SK-N-SH treated with all-trans-retinoic acid at 6 μM for 48 hours (cell line): ENCODE measurements around the gene CFTR.

Experiments
- ATAC-seq: fragments of 200-7000 bp; cut with Tn5 transposase; 3 replicates; pipeline ENCODE4 v1.9.1; 2020; ENCODE audit warnings: mild to moderate bottlenecking, moderate library complexity
- ARNTL ChIP-seq: fragments of 450-650 bp; formaldehyde crosslinking; IDR thresholded peaks from 2 replicates; pipeline ENCODE4 v1.5.0; 2020; ENCODE audit warnings: low read depth, mild to moderate bottlenecking, moderate library complexity, borderline replicate concordance
- BACH2 ChIP-seq: fragments of 250-450 bp; sonication (Bioruptor Pico); IDR thresholded peaks from 2 replicates; pipeline ENCODE4 v1.9.0; 2021; ENCODE audit warnings: mild to moderate bottlenecking, borderline replicate concordance
- CSDC2 ChIP-seq: fragments of 250-450 bp; sonication (Bioruptor Pico); IDR thresholded peaks from 2 replicates; pipeline ENCODE4 v1.5.0; 2020; ENCODE audit warnings: mild to moderate bottlenecking, moderate library complexity
- CSRNP3 ChIP-seq: fragments of 250-450 bp; sonication (Bioruptor Pico); IDR thresholded peaks from 2 replicates; pipeline ENCODE4 v1.5.1; 2021; ENCODE audit warnings: mild to moderate bottlenecking, moderate library complexity
- GLIS3 ChIP-seq: fragments of 250-450 bp; sonication (Bioruptor Pico); IDR thresholded peaks from 2 replicates; pipeline ENCODE4 v1.5.0; 2020; ENCODE audit warnings: mild to moderate bottlenecking, moderate library complexity
- OSR1 ChIP-seq: fragments of 250-450 bp; sonication (Bioruptor Pico); IDR thresholded peaks from 2 replicates; pipeline ENCODE4 v1.8.0; 2022; ENCODE audit warnings: moderate library complexity, mild to moderate bottlenecking, inconsistent platforms
- PATZ1 ChIP-seq: fragments of 250-450 bp; sonication (Bioruptor Pico); IDR thresholded peaks from 2 replicates; pipeline ENCODE4 v1.8.0; 2020; ENCODE audit warnings: mild to moderate bottlenecking, moderate library complexity, borderline replicate concordance
- POU6F1 ChIP-seq: fragments of 250-450 bp; sonication (Bioruptor Pico); IDR thresholded peaks from 2 replicates; pipeline ENCODE4 v1.8.0; 2021; ENCODE audit warnings: low read depth, mild to moderate bottlenecking, moderate library complexity, borderline replicate concordance
- PPARA ChIP-seq: fragments of 250-450 bp; sonication (Bioruptor Pico); IDR thresholded peaks from 2 replicates; pipeline ENCODE4 v1.5.0; 2020; ENCODE audit warnings: mild to moderate bottlenecking, borderline replicate concordance
- RARB ChIP-seq: fragments of 250-450 bp; sonication (Bioruptor Pico); IDR thresholded peaks from 2 replicates; pipeline ENCODE4 v1.8.0; 2021; ENCODE audit warnings: mild to moderate bottlenecking, moderate library complexity
- TCF4 ChIP-seq: fragments of 250-450 bp; sonication (Bioruptor Pico); IDR thresholded peaks from 2 replicates; pipeline ENCODE4 v1.8.0; 2021; ENCODE audit warnings: mild to moderate bottlenecking, moderate library complexity, borderline replicate concordance
- TOX ChIP-seq: fragments of 250-450 bp; sonication (Bioruptor Pico); IDR thresholded peaks from 2 replicates; pipeline ENCODE4 v1.8.0; 2021; ENCODE audit warnings: mild to moderate bottlenecking, moderate library complexity, borderline replicate concordance
- TSHZ2 ChIP-seq: fragments of 250-450 bp; sonication (Bioruptor Pico); IDR thresholded peaks from 2 replicates; pipeline ENCODE4 v1.5.0; 2020; ENCODE audit warnings: mild to moderate bottlenecking, moderate library complexity
- ZFP3 ChIP-seq: fragments of 250-450 bp; sonication (Bioruptor Pico); IDR thresholded peaks from 2 replicates; pipeline ENCODE4 v1.5.0; 2020; ENCODE audit warnings: mild to moderate bottlenecking, moderate library complexity
- ZFP30 ChIP-seq: fragments of 450-650 bp; formaldehyde crosslinking; IDR thresholded peaks from 2 replicates; pipeline ENCODE4 v1.5.0; 2022; ENCODE audit warnings: mild to moderate bottlenecking, moderate library complexity
- ZNF565 ChIP-seq: fragments of 450-650 bp; formaldehyde crosslinking; conservative IDR thresholded peaks from 2 replicates; pipeline ENCODE4 v1.5.0; 2020; ENCODE audit warnings: low read depth, mild to moderate bottlenecking, moderate library complexity
- ZNF70 ChIP-seq: fragments of 450-650 bp; formaldehyde crosslinking; IDR thresholded peaks from 2 replicates; pipeline ENCODE4 v1.5.0; 2020; ENCODE audit warnings: mild to moderate bottlenecking, moderate library complexity
- ZNF8 ChIP-seq: fragments of 450-650 bp; formaldehyde crosslinking; IDR thresholded peaks from 2 replicates; pipeline ENCODE4 v1.5.0; 2020; ENCODE audit warnings: mild to moderate bottlenecking, moderate library complexity

The CFTR gene

GRCh38 chr7:117630501-117630900 is 150.7 kb downstream of the CFTR start:
- ATAC-seq, result no peak
- no peak for TF ChIP-seq ZNF8 (CRISPR knock-in tag)
- TF ChIP-seq ZFP3 (CRISPR knock-in tag), result no peak
- no peak for TF ChIP-seq BACH2 (CRISPR knock-in tag)
- TF ChIP-seq TSHZ2, result no peak
- TF ChIP-seq CSDC2 (CRISPR knock-in tag), result no peak
- TF ChIP-seq PATZ1 (CRISPR knock-in tag), result no peak
- TF ChIP-seq CSRNP3, result no peak
- no peak for TF ChIP-seq ARNTL (CRISPR knock-in tag)

GRCh38 chr7:117630907-117631564 is 151.2 kb downstream of the CFTR start:
- ATAC-seq, result no peak
- TF ChIP-seq ZNF70 (CRISPR knock-in tag), result no peak
- TF ChIP-seq RARB (CRISPR knock-in tag), result no peak
- no peak for TF ChIP-seq ZNF565
- no peak for TF ChIP-seq ZFP30 (CRISPR knock-in tag)
- TF ChIP-seq POU6F1 (CRISPR knock-in tag), result no peak
- TF ChIP-seq GLIS3 (CRISPR knock-in tag), result no peak
- no peak for TF ChIP-seq CSRNP3
- no peak for TF ChIP-seq TSHZ2
- no peak for TF ChIP-seq ARNTL (CRISPR knock-in tag)
- TF ChIP-seq TOX (CRISPR knock-in tag), result no peak
- no peak for TF ChIP-seq TCF4 (CRISPR knock-in tag)
- TF ChIP-seq ZFP3 (CRISPR knock-in tag), result no peak

GRCh38 chr7:117631652-117632051 is 151.8 kb downstream of the CFTR start:
- no peak for TF ChIP-seq PATZ1 (CRISPR knock-in tag)
- no peak for TF ChIP-seq BACH2 (CRISPR knock-in tag)
- TF ChIP-seq POU6F1 (CRISPR knock-in tag), result no peak
- no peak for TF ChIP-seq PPARA
- no peak for TF ChIP-seq OSR1
- ATAC-seq, result no peak
